H1 (cell line): ENCODE data around the gene FHAD1.

Source experiments
- ATF2 ChIP-seq: IDR thresholded peaks from 2 replicates; pipeline ENCODE4 v1.6.1; 2012; ENCODE audit warnings: low read length, inconsistent platforms
- BACH1 ChIP-seq: IDR thresholded peaks from 2 replicates; pipeline ENCODE4 v1.6.1; 2012; ENCODE audit warnings: low read length, improper control_type of control experiment
- CBX5 ChIP-seq: fragments of 300-800, 300-1000 bp; sonication (generic); IDR thresholded peaks from 2 replicates; pipeline ENCODE4 v1.7.1; 2016; ENCODE audit warnings: antibody characterized with exemption, low read length, low read depth
- CHD1 ChIP-seq: IDR thresholded peaks from 2 replicates; pipeline ENCODE4 v1.6.1; 2012; ENCODE audit warnings: low read depth, low read length, improper control_type of control experiment
- CTCF ChIP-seq, 3 experiments: IDR thresholded peaks; 1 replicate in 2 of 3; 2 replicates in 1 of 3; pipeline versions ENCODE4 v1.5.1 to v1.6.1; 2011; ENCODE audit warnings: low read length in 3 of 3, mild to moderate bottlenecking in 3 of 3, inconsistent platforms in 2 of 3, low read depth in 1 of 3, moderate library complexity in 1 of 3; ENCODE audit not compliant: insufficient read depth in 1 of 3; ENCODE audit errors: control extremely low read depth in 1 of 3
- EGR1 ChIP-seq: IDR thresholded peaks from 2 replicates; pipeline ENCODE4 v1.6.1; 2011; ENCODE audit warnings: low read depth, low read length, borderline replicate concordance
- EZH2 ChIP-seq: fragments of 200-600 bp; sonication (generic); IDR thresholded peaks from 2 replicates; pipeline ENCODE4 v1.7.1; 2012; ENCODE audit warnings: low read depth, mild to moderate bottlenecking, moderate library complexity, low read length, inconsistent platforms; ENCODE audit not compliant: severe bottlenecking
- JUND ChIP-seq: IDR thresholded peaks from 2 replicates; pipeline ENCODE4 v1.6.1; 2011; ENCODE audit warnings: mild to moderate bottlenecking, improper control_type of control experiment, low read length
- MAFK ChIP-seq: IDR thresholded peaks from 2 replicates; pipeline ENCODE4 v1.6.1; 2012; ENCODE audit warnings: low read depth, mild to moderate bottlenecking, improper control_type of control experiment, low read length
- POLR2A ChIP-seq, 2 experiments: IDR thresholded peaks; 1 replicate in 1 of 2; 2 replicates in 1 of 2; pipeline ENCODE4 v1.6.1; 2011; ENCODE audit warnings: low read depth in 2 of 2, low read length in 2 of 2, mild to moderate bottlenecking in 2 of 2; ENCODE audit errors: control extremely low read depth in 1 of 2
- POLR2AphosphoS5 ChIP-seq: IDR thresholded peaks from 2 replicates; pipeline ENCODE4 v1.6.1; 2011; ENCODE audit warnings: low read depth, low read length
- SIX5 ChIP-seq: IDR thresholded peaks from 2 replicates; pipeline ENCODE4 v1.6.1; 2011; ENCODE audit warnings: mild to moderate bottlenecking, low read depth, low read length
- TAF1 ChIP-seq: IDR thresholded peaks from 2 replicates; pipeline ENCODE4 v1.6.1; 2011; ENCODE audit warnings: mild to moderate bottlenecking, low read depth, low read length
- TF ChIP-seq, protein P1 (sequence below): IDR thresholded peaks from 2 replicates; pipeline ENCODE4 v1.6.1; 2012; ENCODE audit warnings: inconsistent platforms

DNA sequence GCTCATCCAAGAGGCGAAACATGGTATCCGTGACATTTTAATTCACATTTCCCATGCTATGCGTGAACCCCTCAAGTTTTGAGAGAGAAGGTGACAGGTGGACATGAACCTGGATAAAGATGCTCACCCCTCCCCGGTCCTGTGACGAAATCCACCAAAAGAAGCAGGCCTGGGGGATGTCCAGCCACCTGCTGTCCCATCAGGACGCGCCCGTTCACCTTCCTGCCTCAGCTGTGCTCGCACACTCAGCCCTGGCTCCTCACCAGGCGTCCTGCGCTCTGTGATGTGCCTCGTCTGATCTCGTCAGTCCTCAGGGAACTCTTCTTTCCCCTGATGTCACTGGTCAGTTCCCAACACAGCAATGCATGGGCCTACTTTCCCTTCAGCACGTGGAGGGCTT, 10.3 kb downstream of the FHAD1 start:
- TF ChIP-seq POLR2AphosphoS5, result no peak
- TF ChIP-seq SIX5, result no peak
- TF ChIP-seq CTCF (IDR thresholded peaks at IDR 0.05; ENCODE audit: control extremely low read depth in 1 of 3, insufficient read depth in 1 of 3, low read depth in 1 of 3, low read length in 3 of 3), result no peak
- TF ChIP-seq BACH1, result no peak
- TF ChIP-seq, protein P1, sequence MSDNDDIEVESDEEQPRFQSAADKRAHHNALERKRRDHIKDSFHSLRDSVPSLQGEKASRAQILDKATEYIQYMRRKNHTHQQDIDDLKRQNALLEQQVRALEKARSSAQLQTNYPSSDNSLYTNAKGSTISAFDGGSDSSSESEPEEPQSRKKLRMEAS, result no peak
- no peak for TF ChIP-seq TAF1
- TF ChIP-seq POLR2A (IDR thresholded peaks at IDR 0.05; ENCODE audit: control extremely low read depth in 1 of 2, low read depth in 2 of 2, low read length in 2 of 2), result no peak
- no peak for TF ChIP-seq EZH2
- no peak for TF ChIP-seq JUND
- no peak for TF ChIP-seq CBX5
- no peak for TF ChIP-seq EGR1
- TF ChIP-seq MAFK, result no peak
- no peak for TF ChIP-seq CHD1
- TF ChIP-seq ATF2, result no peak
